WERI-Rb-1 (cell line): ENCODE data around the gene GFOD1.
"Not testable (repeated sequence)": the region's sequence is repeated elsewhere in the genome, so short reads cannot be mapped to it uniquely, and the experiment has no call there.

Source experiments
- DNase-seq: peaks from one replicate; pipeline ENCODE4 v3.0.0-alpha.2; 2020
- H3K27ac ChIP-seq: fragments of 250-450 bp; sonication (Bioruptor Pico); 2 replicates; pipeline ENCODE4 v1.5.1; 2020; ENCODE audit warnings: mild to moderate bottlenecking, moderate library complexity
- H3K27me3 ChIP-seq: fragments of 250-450 bp; sonication (Bioruptor Pico); 2 replicates; pipeline ENCODE4 v1.5.1; 2021; ENCODE audit warnings: mild to moderate bottlenecking, low read depth, moderate library complexity; ENCODE audit not compliant: insufficient read depth, severe bottlenecking
- H3K36me3 ChIP-seq: fragments of 250-450 bp; sonication (Bioruptor Pico); 2 replicates; pipeline ENCODE4 v1.5.1; 2020; ENCODE audit warnings: mild to moderate bottlenecking, moderate library complexity
- H3K4me3 ChIP-seq: 2 replicates; pipeline ENCODE4 v1.5.1; 2011; ENCODE audit warnings: low read depth, mild to moderate bottlenecking, control low read depth, low read length
- H3K9me3 ChIP-seq: fragments of 250-450 bp; sonication (Bioruptor Pico); 2 replicates; pipeline ENCODE4 v1.5.1; 2021; ENCODE audit warnings: mild to moderate bottlenecking, moderate library complexity; ENCODE audit not compliant: severe bottlenecking
- TF ChIP-seq, protein P1 (sequence below): IDR thresholded peaks from 2 replicates; pipeline ENCODE4 v1.5.1; 2011; ENCODE audit warnings: low read depth, mild to moderate bottlenecking, control low read depth, inconsistent platforms, low read length

GFOD1 gene

GRCh38 chr6:13515912-13516311, 28.5 kb upstream of the GFOD1 start:
- no peak overlapping the region for H3K4me3 ChIP-seq
- peaks cover 9% of the 10 kb centered on the region for H3K9me3 ChIP-seq
- no peak for DNase-seq
- H3K36me3 ChIP-seq: no peaks in the 10 kb centered on the region
- TF ChIP-seq, protein P1, sequence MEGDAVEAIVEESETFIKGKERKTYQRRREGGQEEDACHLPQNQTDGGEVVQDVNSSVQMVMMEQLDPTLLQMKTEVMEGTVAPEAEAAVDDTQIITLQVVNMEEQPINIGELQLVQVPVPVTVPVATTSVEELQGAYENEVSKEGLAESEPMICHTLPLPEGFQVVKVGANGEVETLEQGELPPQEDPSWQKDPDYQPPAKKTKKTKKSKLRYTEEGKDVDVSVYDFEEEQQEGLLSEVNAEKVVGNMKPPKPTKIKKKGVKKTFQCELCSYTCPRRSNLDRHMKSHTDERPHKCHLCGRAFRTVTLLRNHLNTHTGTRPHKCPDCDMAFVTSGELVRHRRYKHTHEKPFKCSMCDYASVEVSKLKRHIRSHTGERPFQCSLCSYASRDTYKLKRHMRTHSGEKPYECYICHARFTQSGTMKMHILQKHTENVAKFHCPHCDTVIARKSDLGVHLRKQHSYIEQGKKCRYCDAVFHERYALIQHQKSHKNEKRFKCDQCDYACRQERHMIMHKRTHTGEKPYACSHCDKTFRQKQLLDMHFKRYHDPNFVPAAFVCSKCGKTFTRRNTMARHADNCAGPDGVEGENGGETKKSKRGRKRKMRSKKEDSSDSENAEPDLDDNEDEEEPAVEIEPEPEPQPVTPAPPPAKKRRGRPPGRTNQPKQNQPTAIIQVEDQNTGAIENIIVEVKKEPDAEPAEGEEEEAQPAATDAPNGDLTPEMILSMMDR: no peak
- no peak overlapping the region for H3K27ac ChIP-seq
- H3K27me3 ChIP-seq: no peaks in the 10 kb centered on the region

DNA sequence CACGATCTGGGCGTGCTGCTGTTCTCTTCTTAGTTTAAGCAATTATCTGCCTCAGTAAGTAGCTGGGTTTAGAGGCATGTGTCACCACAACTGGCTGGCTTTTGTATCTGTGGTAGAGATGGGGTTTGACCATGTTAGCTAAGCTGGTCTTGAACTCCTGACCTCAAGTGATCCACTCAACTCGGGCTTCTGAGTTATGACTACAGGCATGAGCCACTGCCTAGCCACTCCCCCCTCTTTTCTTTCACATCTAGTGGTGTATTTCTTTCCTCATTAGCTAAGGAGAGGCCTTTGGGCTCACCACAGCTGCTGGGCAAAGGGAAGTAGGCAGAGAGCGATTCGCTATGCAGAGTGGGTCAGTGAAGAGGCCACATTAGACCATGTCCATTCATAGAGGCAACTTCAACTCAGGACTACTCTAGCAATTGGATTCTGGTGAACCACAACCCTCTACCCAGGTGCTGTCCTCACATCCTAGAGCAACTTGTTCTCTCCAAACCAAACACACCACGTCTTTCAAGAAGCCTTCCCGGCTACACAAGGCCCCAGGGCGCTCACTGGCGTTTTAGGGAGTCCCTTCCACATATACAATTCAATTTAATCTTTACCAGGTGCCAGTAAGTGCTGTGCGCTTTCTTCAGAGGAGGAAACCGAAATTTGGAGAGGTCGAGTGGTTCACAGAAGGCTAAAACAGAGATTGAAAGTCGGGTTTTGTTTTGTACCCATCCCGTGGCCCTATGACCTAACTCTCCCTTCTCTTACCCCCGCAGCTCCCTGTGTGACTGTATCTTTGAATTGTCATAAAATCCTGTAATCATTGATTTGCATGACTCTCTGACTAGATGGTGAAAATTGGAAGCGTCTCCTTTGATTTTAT, 26.5 kb upstream of the GFOD1 start:
- H3K4me3 ChIP-seq: no peak overlapping the region
- H3K36me3 ChIP-seq: no peaks in the 10 kb centered on the region
- no peak overlapping the region; the same call in 1 of the 2 replicates for H3K27ac ChIP-seq
- H3K27me3 ChIP-seq: no peaks in the 10 kb centered on the region
- peaks cover 3% of the 10 kb centered on the region for H3K9me3 ChIP-seq
- peak; percentile 73 for DNase-seq
- TF ChIP-seq, protein P1: no peak

GRCh38 chr6:13512900-13513299, 25.5 kb upstream of the GFOD1 start:
- Histone ChIP-seq H3K36me3 (no peaks in the 10 kb centered on the region), H3K9me3 (peaks cover 3% of the 10 kb centered on the region), H3K4me3 (no peak overlapping the region), H3K27me3 (no peaks in the 10 kb centered on the region), H3K27ac (peak overlapping the region; percentile 1; the same call in 1 of the 2 replicates)
- TF ChIP-seq, protein P1: no peak
- DNase-seq: no peak

DNA sequence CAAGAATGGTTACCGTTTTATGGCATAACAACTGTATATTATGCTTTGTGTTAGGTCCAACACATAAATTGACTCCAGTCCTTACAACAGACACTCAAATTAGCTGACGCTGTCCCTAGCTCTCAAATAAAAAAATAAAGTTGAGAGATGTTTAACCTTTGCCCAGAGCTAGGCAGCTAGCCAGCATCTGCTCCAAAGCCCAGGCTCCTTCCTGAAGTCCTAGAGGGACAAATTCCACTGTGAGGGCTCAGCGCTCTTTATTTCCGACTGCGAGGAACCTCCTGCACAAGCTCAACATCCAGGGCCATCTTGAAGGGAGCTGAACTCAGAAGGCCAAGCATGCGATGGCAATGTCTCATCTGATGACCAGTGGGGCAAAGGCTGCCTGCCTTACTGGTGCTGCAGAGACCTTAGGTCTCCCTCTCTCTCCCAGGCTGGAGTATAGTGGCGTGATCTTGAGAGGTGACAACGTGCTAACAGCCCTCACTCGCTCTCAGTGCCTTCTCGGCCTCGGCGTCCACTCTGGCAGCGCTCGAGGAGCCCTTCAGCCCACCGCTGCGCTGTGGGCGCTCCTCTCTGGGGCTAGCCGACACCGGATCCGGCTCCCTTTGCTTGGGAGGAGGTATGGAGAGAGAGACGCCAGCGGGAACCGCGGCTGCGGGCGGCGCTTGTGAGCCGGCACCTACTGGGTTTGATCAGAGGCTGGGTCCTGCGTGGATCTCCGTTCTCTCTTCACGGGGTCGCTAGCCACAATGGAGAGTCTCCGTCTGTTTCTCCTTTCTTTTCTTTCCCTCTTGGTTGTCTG, 24.7 kb upstream of the GFOD1 start:
- H3K4me3 ChIP-seq: no peak overlapping the region
- H3K27ac ChIP-seq: no peak overlapping the region
- H3K27me3 ChIP-seq: no peaks in the 10 kb centered on the region
- H3K36me3 ChIP-seq: no peaks in the 10 kb centered on the region
- TF ChIP-seq, protein P1: no peak
- DNase-seq: no peak
- H3K9me3 ChIP-seq: peaks cover 3% of the 10 kb centered on the region

GRCh38 chr6:13511141-13511571, 23.8 kb upstream of the GFOD1 start:
- H3K36me3 ChIP-seq: not testable (repeated sequence)

DNA sequence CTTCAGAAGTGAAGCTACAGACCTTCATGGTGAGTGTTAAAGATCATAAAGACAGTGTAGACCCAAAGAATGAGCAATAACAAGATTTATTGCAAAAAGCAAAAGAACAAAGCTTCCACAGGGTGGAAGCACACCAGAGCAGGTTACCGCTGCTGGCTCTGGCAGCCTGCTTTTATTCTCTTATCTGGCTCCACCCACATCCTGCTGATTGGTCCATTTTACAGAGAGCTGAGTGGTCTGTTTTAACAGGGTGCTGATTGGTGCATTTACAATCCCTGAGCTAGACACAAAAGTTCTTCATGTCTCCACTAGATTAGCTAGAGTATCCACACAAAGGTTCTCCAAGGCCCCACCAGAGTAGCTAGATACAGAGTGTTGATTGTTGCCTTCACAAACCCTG, 23.0 kb upstream of the GFOD1 start:
- not testable (repeated sequence) for H3K36me3 ChIP-seq, H3K27ac ChIP-seq, H3K27me3 ChIP-seq, DNase-seq, H3K9me3 ChIP-seq, H3K4me3 ChIP-seq

More at GRCh38 chr6:13511141-13511571, 23.8 kb upstream of the GFOD1 start:
- H3K27ac ChIP-seq, DNase-seq, H3K27me3 ChIP-seq, H3K4me3 ChIP-seq, H3K9me3 ChIP-seq: not testable (repeated sequence)
